ENCODE data around the gene PLXNB3. TPM values are rescaled to one million over a fixed set of nuclear protein-coding genes. Genes with fewer than 3 reads are reported as not detected.

PLXNB3 gene
- total and polyA plus RNA-seq, 2 of the 13 experiments (the other 11 are each of a cell fraction or from before 2014, with no cell fraction given): 3.0 to 6.9 TPM

GRCh38 chrX:153725039-153725831 is 38.8 kb upstream of the PLXNB3 start (continued):
- TF ChIP-seq, protein P1, sequence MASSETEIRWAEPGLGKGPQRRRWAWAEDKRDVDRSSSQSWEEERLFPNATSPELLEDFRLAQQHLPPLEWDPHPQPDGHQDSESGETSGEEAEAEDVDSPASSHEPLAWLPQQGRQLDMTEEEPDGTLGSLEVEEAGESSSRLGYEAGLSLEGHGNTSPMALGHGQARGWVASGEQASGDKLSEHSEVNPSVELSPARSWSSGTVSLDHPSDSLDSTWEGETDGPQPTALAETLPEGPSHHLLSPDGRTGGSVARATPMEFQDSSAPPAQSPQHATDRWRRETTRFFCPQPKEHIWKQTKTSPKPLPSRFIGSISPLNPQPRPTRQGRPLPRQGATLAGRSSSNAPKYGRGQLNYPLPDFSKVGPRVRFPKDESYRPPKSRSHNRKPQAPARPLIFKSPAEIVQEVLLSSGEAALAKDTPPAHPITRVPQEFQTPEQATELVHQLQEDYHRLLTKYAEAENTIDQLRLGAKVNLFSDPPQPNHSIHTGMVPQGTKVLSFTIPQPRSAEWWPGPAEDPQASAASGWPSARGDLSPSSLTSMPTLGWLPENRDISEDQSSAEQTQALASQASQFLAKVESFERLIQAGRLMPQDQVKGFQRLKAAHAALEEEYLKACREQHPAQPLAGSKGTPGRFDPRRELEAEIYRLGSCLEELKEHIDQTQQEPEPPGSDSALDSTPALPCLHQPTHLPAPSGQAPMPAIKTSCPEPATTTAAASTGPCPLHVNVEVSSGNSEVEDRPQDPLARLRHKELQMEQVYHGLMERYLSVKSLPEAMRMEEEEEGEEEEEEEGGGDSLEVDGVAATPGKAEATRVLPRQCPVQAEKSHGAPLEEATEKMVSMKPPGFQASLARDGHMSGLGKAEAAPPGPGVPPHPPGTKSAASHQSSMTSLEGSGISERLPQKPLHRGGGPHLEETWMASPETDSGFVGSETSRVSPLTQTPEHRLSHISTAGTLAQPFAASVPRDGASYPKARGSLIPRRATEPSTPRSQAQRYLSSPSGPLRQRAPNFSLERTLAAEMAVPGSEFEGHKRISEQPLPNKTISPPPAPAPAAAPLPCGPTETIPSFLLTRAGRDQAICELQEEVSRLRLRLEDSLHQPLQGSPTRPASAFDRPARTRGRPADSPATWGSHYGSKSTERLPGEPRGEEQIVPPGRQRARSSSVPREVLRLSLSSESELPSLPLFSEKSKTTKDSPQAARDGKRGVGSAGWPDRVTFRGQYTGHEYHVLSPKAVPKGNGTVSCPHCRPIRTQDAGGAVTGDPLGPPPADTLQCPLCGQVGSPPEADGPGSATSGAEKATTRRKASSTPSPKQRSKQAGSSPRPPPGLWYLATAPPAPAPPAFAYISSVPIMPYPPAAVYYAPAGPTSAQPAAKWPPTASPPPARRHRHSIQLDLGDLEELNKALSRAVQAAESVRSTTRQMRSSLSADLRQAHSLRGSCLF (CRISPR knock-in tag; IDR thresholded peaks at IDR 0.05; ENCODE audit: borderline replicate concordance): no peak
- TF ChIP-seq KLF11 (CRISPR knock-in tag; IDR thresholded peaks at IDR 0.05) (no peak), DNMT3B (CRISPR knock-in tag; conservative IDR thresholded peaks at IDR 0.05) (no peak), ZKSCAN5 (CRISPR knock-in tag; IDR thresholded peaks at IDR 0.05) (no peak), ZNF558 (CRISPR knock-in tag; IDR thresholded peaks at IDR 0.05; ENCODE audit: borderline replicate concordance) (0 out of 2 replicates have a peak, but pooled peaks have one; percentile 4), ZNF780A (CRISPR knock-in tag; IDR thresholded peaks at IDR 0.05) (no peak), SMC3 (IDR thresholded peaks at IDR 0.05; ENCODE audit: low read length) (no peak), CHCHD3 (CRISPR knock-in tag; IDR thresholded peaks at IDR 0.05) (no peak), REST (IDR thresholded peaks at IDR 0.05; ENCODE audit: borderline replicate concordance in 1 of 2, low read depth in 1 of 2, low read length in 2 of 2) (no peak), PRMT3 (CRISPR knock-in tag; IDR thresholded peaks at IDR 0.05; ENCODE audit: borderline replicate concordance, low read depth) (no peak), ZNF616 (CRISPR knock-in tag; IDR thresholded peaks at IDR 0.05; ENCODE audit: low read depth) (no peak), ATF7 (IDR thresholded peaks at IDR 0.05) (no peak), ATF7 (CRISPR knock-in tag; IDR thresholded peaks at IDR 0.05) (no peak), IRF2 (CRISPR knock-in tag; IDR thresholded peaks at IDR 0.05) (no peak), ZNF567 (CRISPR knock-in tag; IDR thresholded peaks at IDR 0.05; ENCODE audit: borderline replicate concordance) (no peak), SALL1 (CRISPR knock-in tag; IDR thresholded peaks at IDR 0.05) (no peak), E2F1 (CRISPR knock-in tag; IDR thresholded peaks at IDR 0.05) (no peak)
- TF ChIP-seq, protein P2, sequence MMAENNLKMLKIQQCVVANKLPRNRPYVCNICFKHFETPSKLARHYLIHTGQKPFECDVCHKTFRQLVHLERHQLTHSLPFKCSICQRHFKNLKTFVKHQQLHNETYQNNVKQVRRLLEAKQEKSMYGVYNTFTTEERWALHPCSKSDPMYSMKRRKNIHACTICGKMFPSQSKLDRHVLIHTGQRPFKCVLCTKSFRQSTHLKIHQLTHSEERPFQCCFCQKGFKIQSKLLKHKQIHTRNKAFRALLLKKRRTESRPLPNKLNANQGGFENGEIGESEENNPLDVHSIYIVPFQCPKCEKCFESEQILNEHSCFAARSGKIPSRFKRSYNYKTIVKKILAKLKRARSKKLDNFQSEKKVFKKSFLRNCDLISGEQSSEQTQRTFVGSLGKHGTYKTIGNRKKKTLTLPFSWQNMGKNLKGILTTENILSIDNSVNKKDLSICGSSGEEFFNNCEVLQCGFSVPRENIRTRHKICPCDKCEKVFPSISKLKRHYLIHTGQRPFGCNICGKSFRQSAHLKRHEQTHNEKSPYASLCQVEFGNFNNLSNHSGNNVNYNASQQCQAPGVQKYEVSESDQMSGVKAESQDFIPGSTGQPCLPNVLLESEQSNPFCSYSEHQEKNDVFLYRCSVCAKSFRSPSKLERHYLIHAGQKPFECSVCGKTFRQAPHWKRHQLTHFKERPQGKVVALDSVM (CRISPR knock-in tag; IDR thresholded peaks at IDR 0.05): no peak

Data from HepG2 (cell line).